HUES64 (cell line): ENCODE results near the gene TPRX2.
"Not testable (repeated sequence)": the region's sequence is repeated elsewhere in the genome, so short reads cannot be mapped to it uniquely, and the experiment has no call there.

ENCODE experiments used
- H3K27ac ChIP-seq: 2 replicates; pipeline ENCODE4 v1.7.0; 2013; ENCODE audit warnings: low read depth, low read length, inconsistent platforms
- H3K27me3 ChIP-seq: 2 replicates; pipeline ENCODE4 v1.6.1; 2013; ENCODE audit warnings: mild to moderate bottlenecking, low read length; ENCODE audit not compliant: insufficient read depth
- H3K36me3 ChIP-seq: 2 replicates; pipeline ENCODE4 v1.6.1; 2013; ENCODE audit warnings: mild to moderate bottlenecking, low read length; ENCODE audit not compliant: insufficient read depth
- H3K4me1 ChIP-seq: 2 replicates; pipeline ENCODE4 v1.6.1; 2013; ENCODE audit warnings: mild to moderate bottlenecking, low read length, moderate library complexity; ENCODE audit not compliant: insufficient read depth
- H3K4me3 ChIP-seq: 2 replicates; pipeline ENCODE4 v1.5.1; 2013; ENCODE audit warnings: mild to moderate bottlenecking, low read length, moderate library complexity
- H3K9ac ChIP-seq: 2 replicates; pipeline ENCODE4 v1.6.1; 2013; ENCODE audit warnings: mild to moderate bottlenecking, low read depth, low read length
- H3K9me3 ChIP-seq: 2 replicates; pipeline ENCODE4 v1.6.1; 2013; ENCODE audit warnings: low read depth, low read length; ENCODE audit not compliant: insufficient read depth
- WGBS: fragments of 150-250, 120-280 bp; methylation state at CpG from one replicate; pipeline ENCODE4 v1.1.7; 2013; ENCODE audit warnings: missing lambda C conversion rate; 5-methylcytosine and 5-hydroxymethylcytosine counted together

The TPRX2 gene

GRCh38 chr19:47891923-47892666 lies 33.1 kb downstream of the TPRX2 start:
- H3K9me3 ChIP-seq, result peaks cover 20% of the 10 kb centered on the region
- no peak overlapping the region for H3K9ac ChIP-seq
- H3K4me1 ChIP-seq, result no peaks in the 10 kb centered on the region
- H3K27me3 ChIP-seq, result no peaks in the 10 kb centered on the region
- H3K4me3 ChIP-seq, result no peak overlapping the region
- 85% methylated on average over 7 of the region's 7 CpGs for WGBS
- H3K36me3 ChIP-seq, result no peaks in the 10 kb centered on the region
- no peak overlapping the region for H3K27ac ChIP-seq

- H3K27ac ChIP-seq, result no peak overlapping the region
- peaks cover 20% of the 10 kb centered on the region for H3K9me3 ChIP-seq
- no peak overlapping the region for H3K4me3 ChIP-seq
- H3K4me1 ChIP-seq, result no peaks in the 10 kb centered on the region
- WGBS, result 94% methylated on average over 4 of the region's 5 CpGs
- H3K27me3 ChIP-seq, result no peaks in the 10 kb centered on the region
- no peak overlapping the region for H3K9ac ChIP-seq
- no peaks in the 10 kb centered on the region for H3K36me3 ChIP-seq
These were observed 36.2 kb downstream of the TPRX2 start for GRCh38 chr19:47895165-47895782.

- H3K27me3 ChIP-seq, result no peaks in the 10 kb centered on the region
- no peaks in the 10 kb centered on the region for H3K4me1 ChIP-seq
- H3K9me3 ChIP-seq, result peaks cover 17% of the 10 kb centered on the region
- no peak overlapping the region for H3K9ac ChIP-seq
- H3K27ac ChIP-seq, result no peak overlapping the region
- H3K36me3 ChIP-seq, result no peaks in the 10 kb centered on the region
- WGBS, result 90% methylated on average over 4 of the region's 4 CpGs
- H3K4me3 ChIP-seq, result no peak overlapping the region
These were observed 37.0 kb downstream of the TPRX2 start for GRCh38 chr19:47896019-47896418.

DNA sequence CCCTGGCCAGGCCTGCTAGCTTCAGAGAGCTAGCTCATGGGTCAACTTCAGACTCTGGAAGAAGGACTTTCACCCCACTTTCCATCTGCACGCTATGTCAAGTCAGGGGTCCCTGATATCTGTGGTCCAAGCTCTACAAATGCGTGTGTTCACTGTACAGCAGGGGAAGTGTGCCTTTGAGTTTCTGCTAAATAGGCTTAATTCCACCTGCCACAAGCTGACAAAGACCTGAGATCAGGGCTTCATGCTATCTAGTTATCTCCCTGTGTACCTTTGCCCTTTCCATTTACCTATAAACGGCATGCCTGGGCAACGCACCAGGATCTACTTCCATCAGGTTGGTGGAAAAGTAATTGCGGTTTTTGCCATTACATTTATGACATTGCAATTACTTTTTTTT lies 37.7 kb downstream of the TPRX2 start:
- H3K4me1 ChIP-seq, result no peaks in the 10 kb centered on the region
- H3K9me3 ChIP-seq, result peaks cover 15% of the 10 kb centered on the region
- no peaks in the 10 kb centered on the region for H3K36me3 ChIP-seq
- H3K27ac ChIP-seq, result no peak overlapping the region
- H3K4me3 ChIP-seq, result no peak overlapping the region
- no peaks in the 10 kb centered on the region for H3K27me3 ChIP-seq
- H3K9ac ChIP-seq, result no peak overlapping the region
- 91% methylated on average over 3 of the region's 5 CpGs for WGBS

DNA sequence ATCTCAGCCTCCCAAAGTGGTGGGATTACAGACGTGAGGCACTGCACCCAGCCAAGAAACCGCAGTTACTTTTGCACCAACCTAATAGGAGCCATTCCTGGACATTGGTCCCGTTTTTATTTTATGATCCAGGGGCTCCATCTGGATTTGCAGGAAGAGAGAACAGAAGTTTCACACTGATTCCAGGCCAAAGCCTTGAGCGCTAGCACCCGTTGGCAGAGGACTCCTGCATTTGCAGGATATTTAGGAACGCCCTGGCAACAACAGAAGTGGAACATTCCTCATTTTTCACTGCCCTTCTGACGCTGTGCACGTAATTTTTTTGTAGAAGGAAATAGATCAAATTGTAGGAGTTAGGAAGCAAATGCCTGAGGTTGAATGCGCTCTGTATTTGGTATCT lies 38.8 kb downstream of the TPRX2 start:
- WGBS, result 87% methylated on average over 9 of the region's 9 CpGs
- Histone ChIP-seq H3K36me3 (no peaks in the 10 kb centered on the region), H3K4me3 (no peak overlapping the region), H3K9ac (no peak overlapping the region), H3K4me1 (no peaks in the 10 kb centered on the region), H3K27me3 (no peaks in the 10 kb centered on the region), H3K27ac (no peak overlapping the region), H3K9me3 (peaks cover 6% of the 10 kb centered on the region; the same call in 1 of the 2 replicates)

DNA sequence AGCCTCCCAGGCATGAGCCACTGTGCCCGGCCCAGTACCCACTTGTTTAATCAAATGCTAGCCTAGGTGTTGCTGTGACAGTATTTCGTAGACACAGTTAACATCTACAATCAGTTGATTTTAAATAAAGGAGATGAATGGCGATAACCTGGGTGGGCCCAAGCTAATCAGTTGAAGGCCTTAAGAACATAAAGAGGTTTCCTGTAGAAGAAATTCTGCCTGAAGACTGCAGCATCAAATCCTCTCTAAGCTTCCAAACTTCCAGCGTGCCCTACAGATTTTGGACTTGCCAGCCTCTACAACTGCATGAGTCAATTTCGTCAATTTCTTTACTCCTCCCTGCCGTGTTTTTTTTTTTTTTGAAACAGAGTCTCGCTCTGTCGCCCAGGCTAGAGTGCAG lies 40.3 kb downstream of the TPRX2 start:
- H3K27ac ChIP-seq, result no peak overlapping the region
- WGBS, result 87% methylated on average over 8 of the region's 8 CpGs
- H3K9ac ChIP-seq, result no peak overlapping the region
- 0 out of 2 replicates have a peak, but pooled peaks cover 5% of the 10 kb centered on the region for H3K9me3 ChIP-seq
- H3K36me3 ChIP-seq, result no peaks in the 10 kb centered on the region
- no peak overlapping the region for H3K4me3 ChIP-seq
- H3K4me1 ChIP-seq, result no peaks in the 10 kb centered on the region
- no peaks in the 10 kb centered on the region for H3K27me3 ChIP-seq

- no peaks in the 10 kb centered on the region for H3K27me3 ChIP-seq
- WGBS, result 90% methylated on average over 7 of the region's 7 CpGs
These were observed 42.3 kb downstream of the TPRX2 start for GRCh38 chr19:47901370-47901769.

DNA sequence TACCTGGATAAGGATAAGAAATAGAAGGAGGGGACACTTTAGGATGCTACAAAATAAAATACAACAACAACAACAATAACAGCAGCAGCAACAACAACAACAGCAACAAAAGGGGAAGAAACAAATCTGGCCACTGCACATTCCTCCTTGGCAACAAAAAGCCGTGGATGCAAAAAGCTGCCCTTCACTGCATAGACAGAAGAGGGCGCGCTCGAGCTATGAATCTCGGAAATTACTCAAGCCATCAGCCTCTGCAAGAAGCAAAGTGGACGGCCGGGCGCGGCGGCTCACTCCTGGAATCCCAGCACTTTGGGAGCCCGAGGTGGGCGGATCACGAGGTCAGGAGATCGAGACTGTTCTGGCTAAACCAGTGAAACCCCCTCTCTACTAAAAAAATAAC lies 50.3 kb downstream of the TPRX2 start:
- not testable (repeated sequence) for H3K4me3 ChIP-seq, H3K9ac ChIP-seq
- WGBS, result 37% methylated on average over 5 of the region's 14 CpGs

More at GRCh38 chr19:47901370-47901769, 42.3 kb downstream of the TPRX2 start:
- Histone ChIP-seq H3K4me3 (no peak overlapping the region), H3K36me3 (no peaks in the 10 kb centered on the region), H3K9me3 (no peaks in the 10 kb centered on the region), H3K27ac (no peak overlapping the region), H3K9ac (no peak overlapping the region), H3K4me1 (no peaks in the 10 kb centered on the region)

DNA sequence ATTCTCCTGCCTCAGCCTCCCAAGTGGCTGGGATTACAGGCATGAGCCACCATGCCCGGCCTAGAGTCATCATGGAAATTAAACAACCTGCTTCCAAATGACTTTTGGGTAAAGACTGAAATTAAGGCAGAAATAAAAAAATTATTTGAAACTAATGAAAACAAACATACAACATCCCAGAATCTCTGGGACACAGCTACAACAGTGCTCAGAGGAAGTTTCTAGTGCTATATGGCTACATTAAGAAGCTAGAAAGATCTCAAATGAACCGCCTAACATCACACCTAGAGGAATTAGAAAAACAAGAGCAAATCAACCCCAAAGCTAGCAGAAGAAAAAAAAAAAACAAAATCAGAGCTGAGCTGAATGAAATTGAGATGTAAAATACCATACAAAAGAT lies 51.2 kb downstream of the TPRX2 start:
- WGBS, result no CpG with 5 or more reads among the region's 2 CpGs
- H3K9ac ChIP-seq, H3K36me3 ChIP-seq, H3K27me3 ChIP-seq, H3K4me3 ChIP-seq, H3K27ac ChIP-seq, H3K4me1 ChIP-seq, H3K9me3 ChIP-seq: not testable (repeated sequence)

More for the DNA sequence above, 50.3 kb downstream of the TPRX2 start:
- not testable (repeated sequence) for H3K36me3 ChIP-seq, H3K4me1 ChIP-seq, H3K27ac ChIP-seq, H3K9me3 ChIP-seq, H3K27me3 ChIP-seq
